Choroid plexus epithelial cell (primary cell): Measurements from ENCODE around the gene SOX14.

Source experiments
- DNase-seq: peaks from one replicate; pipeline ENCODE4 v3.0.0-alpha.2; 2010; ENCODE audit warnings: low read depth
- H3K4me3 ChIP-seq: 2 replicates; pipeline ENCODE4 v1.5.1; 2011; ENCODE audit warnings: low read depth, mild to moderate bottlenecking, control low read depth, low read length, moderate library complexity
- TF ChIP-seq, protein P1 (sequence below): conservative IDR thresholded peaks from 2 replicates; pipeline ENCODE4 v1.5.1; 2011; ENCODE audit warnings: low read depth, mild to moderate bottlenecking, control low read depth, inconsistent platforms, low read length, moderate library complexity

Gene SOX14

DNA sequence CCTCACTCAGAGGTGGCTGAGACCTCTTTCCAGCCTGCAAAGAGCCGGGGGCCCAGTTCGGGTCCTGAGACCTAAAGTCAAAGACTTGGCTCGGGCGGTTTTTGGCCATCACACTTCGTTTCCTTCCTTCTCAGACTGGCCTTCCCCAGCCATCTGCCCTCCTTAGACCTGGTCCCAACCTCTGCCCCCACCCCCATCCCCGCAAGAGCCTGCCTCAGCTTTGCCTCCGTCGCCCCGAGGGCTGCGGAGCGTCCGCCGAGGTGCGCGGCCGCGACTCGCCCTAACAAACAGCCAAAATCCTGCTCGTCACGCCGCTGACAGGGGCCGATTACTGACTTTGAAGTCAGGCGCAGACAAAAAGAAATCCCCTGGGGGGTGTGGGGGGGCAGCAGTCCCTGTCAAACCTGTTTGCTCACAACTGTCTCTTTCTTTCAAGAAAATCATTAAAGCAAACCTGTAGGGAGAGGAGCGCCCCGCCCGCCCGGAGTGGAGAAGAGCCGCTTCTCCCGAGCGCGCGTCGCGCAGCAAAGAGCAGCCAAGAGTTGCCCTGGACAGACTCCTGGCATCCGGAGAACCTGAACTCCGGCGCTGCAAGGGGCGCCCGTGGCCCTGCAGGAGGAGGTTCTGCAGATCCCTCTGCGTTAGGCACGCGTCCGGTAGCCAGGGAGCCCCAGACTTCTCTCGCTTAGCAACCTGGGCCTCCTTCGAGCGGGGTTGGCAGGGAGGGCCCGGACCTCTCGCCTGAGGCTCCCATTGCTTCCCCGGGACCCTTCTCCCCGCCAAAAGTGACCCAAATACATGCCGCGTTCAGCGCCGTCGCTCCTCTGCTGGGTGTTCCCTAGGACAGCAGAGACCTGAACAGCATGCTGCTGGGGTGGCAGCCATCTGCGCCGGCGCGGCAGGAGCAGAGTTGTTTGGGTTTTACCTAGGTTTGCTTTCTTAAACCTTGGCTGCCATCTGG is 4.5 kb downstream of the SOX14 start:
- H3K4me3 ChIP-seq = peak overlapping the region; percentile 28
- DNase-seq = no peak
- TF ChIP-seq, protein P1, sequence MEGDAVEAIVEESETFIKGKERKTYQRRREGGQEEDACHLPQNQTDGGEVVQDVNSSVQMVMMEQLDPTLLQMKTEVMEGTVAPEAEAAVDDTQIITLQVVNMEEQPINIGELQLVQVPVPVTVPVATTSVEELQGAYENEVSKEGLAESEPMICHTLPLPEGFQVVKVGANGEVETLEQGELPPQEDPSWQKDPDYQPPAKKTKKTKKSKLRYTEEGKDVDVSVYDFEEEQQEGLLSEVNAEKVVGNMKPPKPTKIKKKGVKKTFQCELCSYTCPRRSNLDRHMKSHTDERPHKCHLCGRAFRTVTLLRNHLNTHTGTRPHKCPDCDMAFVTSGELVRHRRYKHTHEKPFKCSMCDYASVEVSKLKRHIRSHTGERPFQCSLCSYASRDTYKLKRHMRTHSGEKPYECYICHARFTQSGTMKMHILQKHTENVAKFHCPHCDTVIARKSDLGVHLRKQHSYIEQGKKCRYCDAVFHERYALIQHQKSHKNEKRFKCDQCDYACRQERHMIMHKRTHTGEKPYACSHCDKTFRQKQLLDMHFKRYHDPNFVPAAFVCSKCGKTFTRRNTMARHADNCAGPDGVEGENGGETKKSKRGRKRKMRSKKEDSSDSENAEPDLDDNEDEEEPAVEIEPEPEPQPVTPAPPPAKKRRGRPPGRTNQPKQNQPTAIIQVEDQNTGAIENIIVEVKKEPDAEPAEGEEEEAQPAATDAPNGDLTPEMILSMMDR = no peak

DNA sequence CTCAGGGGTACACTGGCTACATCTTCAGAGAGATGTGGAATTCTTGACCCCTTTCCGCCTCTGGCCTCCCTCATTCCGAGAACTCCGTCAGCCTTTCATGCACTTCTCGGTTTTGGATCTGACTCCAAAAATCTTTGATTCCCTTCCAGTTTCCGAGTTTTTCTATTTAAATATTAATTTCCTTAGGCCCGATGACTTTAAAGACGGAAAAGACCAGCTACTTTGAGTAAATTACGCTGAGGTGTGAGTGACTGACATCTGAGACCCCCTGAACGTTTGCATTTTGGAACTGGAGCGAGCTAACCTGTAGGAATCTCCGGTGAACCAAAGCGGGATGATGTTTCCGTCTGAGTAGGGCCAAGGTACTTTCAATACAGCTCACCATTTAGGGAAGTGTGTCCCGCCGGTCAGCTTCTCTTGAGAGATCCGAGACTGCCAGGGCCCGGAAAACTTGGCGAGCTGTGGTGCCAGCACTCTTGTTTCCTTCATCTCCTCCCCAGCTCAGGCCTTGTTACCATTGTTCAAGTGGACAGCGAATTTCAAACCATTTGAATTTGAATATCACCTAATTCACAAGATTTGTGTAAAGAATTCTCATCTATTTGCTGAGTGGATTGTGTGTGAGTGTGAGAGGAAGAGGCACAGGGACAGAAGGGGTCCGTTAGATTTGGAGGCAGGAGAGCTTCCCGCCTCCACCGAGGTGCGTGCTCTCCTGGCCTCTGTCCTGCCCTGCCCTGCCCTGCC is 5.4 kb downstream of the SOX14 start:
- no peak overlapping the region for H3K4me3 ChIP-seq
- no peak for DNase-seq
- TF ChIP-seq, protein P1 = no peak

DNA sequence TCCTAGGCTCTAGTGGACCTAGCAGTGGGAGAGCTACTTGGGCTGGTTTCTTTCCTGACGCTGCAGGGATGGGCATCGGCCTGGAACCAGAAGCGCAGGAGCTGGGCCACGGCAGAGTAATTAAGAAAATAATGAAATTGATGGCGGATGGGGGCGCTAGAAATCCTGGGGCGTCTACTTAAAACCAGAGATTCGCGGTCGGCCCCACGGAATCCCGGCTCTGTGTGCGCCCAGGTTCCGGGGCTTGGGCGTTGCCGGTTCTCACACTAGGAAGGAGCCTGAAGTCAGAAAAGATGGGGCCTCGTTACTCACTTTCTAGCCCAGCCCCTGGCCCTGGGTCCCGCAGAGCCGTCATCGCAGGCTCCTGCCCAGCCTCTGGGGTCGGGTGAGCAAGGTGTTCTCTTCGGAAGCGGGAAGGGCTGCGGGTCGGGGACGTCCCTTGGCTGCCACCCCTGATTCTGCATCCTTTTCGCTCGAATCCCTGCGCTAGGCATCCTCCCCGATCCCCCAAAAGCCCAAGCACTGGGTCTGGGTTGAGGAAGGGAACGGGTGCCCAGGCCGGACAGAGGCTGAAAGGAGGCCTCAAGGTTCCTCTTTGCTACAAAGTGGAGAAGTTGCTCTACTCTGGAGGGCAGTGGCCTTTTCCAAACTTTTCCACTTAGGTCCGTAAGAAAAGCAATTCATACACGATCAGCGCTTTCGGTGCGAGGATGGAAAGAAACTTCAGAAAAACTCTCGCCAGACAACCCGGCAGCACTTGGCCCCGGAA is 6.1 kb downstream of the SOX14 start:
- DNase-seq = no peak
- no peak overlapping the region for H3K4me3 ChIP-seq
- TF ChIP-seq, protein P1 = no peak

DNA sequence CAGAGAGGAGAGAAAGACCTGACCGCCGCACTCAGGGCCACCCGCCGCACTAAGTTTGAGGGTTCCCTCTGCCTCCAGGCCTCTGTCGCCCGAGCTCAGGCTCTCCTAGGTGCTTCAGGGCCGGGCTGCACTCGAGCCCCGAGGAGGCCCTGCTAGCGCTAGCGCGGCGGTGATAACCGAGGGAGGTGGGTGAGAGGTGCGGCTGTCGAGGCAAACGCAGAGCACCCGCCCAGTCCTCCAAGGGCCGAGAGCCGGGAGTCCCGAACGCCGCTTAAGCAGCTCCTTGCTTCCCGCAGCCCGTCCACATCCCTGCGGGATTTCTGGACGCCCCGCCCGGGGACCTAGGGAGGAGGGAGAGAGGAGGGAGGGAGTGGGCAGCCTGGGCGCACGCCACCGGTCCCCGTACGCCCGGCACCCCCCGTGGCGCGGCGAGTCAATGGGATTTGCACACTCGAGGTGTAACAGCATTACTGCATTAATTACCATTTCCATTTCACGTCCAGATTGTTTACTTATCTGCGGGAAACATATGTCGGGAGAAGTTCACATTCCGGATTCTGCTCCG is 6.8 kb downstream of the SOX14 start:
- TF ChIP-seq, protein P1 = no peak
- DNase-seq = no peak
- H3K4me3 ChIP-seq = no peak overlapping the region

DNA sequence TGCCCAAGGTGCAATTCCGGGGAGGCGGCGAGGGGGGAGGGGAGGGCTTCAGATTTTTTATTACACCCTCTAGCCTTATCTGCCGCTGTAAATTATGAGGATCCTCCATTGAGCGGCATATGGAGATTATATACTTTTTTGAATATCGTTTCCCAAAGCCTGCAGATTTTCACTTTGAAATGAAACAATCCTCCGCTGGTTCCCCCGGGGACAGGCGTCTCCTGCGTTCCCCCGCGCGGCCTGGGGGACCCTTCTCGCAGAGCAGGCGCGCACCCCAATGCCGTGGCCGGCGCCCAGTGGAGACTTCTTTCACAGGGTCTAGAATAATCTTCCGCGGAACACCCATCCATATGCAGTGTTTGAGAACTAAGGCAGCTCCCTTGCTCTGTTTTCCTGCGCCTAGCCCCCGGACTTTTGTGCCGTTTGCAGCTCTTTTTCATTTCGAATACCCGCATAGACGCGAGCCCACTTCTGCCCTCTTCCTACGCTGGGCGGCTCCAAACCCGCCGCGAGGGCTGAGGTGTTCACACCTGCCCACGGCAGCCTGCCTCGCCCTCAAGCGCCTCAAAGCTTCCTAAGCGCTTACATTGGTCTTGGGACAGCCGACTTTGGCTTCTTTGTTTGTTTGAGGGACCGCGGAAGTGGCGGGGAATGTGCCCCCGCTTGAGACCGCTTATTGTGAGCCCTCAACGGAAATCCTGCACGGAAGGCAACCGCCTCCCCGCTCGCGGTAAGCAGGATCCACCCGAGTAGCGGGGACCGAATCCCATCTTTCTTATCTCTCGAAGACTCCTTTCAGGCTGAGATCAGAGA is 7.5 kb downstream of the SOX14 start:
- TF ChIP-seq, protein P1 = no peak
- no peak overlapping the region for H3K4me3 ChIP-seq
- DNase-seq = no peak
